NCI-H2029 treated with DMSO at 0.1 percent for 48 hours (cell line): ENCODE measurements around the gene SUPT5H.
"Not testable (repeated sequence)": the region's sequence is repeated elsewhere in the genome, so short reads cannot be mapped to it uniquely, and the experiment has no call there.

ENCODE experiments used
- DNase-seq: peaks from one replicate; lab custom pipeline; 2025; lab: John Stamatoyannopoulos, UW

Gene SUPT5H

DNA sequence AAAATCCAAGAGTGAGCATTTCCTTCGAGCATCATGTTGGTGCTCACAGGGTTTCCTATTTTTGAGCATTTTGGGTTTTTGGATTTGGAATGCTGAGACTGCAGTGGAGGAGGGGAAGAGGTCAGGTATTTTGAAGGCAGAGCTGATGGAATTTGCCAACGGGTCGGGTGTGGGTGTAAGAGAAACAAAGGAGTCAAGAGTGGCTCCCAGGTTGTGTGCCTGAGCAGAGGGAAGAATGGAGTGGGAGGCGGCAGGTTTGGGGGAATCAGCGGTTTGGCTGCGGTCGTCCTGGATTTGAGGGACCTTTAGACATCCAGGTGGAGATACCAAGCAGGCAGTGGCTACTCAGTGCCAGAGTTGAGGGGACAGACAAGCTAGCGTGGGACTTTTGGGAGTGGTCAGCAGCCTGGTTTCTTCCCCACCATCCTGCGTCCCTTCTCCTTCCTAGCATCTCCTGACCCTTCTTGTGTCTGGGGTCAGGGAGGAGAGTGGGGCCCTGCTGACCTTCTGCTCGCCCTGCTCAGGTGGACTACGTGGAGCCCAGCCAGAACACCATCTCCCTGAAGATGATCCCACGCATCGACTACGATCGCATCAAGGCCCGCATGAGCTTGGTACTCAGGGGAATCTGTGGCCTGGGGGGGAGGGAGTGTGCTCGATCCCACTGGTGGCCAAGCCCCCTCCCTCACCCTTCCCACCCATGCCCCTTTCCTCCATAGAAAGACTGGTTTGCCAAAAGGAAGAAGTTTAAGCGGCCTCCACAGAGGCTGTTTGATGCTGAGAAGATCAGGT lies 20.8 kb downstream of the SUPT5H start:
- no peak for DNase-seq

DNA sequence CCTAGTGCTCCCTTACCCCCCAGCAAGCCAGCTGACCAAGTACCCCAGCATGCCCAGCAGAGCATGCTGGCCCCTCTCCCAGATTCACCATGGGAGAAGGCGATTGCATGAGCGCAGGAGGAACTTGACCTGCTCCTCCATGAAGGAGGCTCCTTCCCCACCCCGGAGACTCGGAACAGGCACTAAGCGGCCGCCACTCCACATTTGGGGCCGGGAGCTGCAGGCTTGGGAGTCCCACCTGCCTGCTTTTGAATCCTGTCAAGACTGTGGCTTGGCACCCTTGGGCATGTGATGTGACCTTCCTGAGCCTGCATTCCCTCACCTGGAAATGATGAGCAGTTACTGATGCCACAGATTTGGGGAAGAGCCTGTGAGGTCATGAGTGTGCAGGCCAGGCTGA lies 22.6 kb downstream of the SUPT5H start:
- DNase-seq: no peak

DNA sequence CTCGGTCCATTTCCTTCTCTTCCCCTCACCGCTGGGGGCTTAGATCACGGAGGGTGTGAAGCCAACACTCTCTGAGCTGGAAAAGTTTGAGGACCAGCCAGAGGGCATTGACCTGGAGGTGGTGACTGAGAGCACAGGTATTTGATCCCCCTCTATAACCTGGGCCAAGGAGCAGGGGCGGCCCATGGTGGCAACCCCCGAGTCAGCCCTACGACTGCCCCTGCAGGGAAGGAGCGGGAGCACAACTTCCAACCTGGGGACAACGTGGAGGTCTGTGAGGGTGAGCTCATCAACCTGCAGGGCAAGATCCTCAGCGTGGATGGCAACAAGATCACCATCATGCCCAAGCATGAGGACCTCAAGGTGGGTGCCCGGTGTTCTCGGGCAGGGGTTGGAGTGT lies 23.7 kb downstream of the SUPT5H start:
- DNase-seq: no peak

DNA sequence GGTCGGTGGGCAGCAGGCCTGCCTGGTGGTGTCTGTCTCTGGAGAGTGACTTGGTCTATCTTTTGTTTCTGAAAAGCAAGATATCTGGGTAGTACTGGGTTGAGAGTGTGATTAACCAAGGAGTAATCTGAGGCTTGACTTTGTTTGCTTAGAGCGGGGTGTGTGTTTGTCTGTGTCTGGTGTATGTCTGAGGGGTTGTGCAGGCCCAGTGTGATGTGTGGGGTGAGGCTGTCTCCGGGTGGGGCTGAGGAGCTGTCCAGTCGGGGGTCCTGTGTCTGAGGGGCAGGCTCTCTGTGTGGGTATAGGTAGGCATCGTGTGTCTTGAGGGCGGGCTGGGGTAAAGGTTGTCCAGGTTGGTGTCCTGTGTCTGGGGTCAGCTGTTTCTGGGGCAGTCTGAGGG lies 24.2 kb downstream of the SUPT5H start:
- DNase-seq: no peak

DNA sequence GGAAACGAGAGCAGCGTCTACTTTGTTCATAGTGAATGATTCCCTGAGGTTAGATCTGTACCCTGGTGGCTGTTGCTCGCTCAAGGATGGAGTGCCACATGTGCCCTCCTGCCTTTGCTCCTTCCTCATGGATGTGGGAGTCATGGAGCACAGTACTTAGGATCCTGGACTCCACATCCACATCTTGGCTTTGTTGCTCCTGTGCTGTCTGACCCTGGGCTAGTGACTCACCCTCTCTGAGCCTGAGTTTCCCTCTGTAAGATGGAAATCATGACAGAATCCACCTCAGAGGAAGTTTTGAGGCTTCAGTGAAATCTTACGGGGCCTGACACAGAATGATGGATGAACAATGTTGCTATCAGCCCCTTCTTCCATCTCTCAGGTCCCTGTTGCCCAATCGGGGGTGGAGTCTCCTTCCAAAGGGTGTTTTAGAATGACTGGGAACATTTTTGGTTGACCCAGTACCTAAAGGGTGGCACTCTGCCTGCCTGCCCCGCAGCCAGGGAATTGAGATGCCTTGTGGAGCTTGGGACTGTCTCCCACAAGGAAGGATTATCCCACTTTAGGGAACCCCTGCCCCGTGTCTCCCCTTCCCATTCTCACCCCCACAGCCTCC lies 25.4 kb downstream of the SUPT5H start:
- no peak for DNase-seq

DNA sequence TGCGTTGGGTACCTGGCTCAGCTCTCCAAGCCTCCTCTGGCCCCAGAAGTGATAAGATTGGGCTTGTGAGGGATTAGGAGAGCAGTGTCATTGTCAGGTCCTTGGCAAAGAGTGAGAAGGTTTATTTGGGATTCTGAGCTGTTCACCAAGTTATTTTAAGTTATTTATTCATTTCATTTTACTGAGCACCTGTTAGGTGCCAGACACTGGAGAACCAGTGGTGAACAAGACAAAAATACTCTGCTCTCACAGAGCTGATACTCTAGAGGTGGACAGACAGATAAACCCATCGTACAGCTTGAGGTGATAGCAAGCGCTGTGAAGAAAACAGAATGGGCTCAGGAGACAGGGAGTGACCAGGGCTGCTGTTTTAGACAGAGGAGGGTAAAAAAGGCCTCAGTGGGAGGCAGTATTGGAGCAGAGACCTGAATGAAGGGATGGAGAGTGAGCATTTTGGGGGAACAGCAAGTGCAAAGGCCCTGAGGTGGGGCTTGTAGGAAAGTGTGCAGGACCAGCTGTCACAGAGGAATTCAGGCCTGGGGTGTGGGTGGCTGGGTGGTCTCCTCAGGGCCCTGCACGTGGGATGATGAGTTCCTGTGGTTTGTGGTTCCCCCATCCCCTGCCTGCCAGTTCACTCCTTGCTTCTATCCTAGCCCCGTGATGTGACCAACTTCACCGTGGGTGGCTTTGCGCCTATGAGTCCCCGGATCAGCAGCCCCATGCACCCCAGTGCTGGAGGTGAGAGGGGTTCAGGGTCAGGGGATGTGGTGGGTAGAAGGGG lies 26.6 kb downstream of the SUPT5H start:
- DNase-seq: no peak

DNA sequence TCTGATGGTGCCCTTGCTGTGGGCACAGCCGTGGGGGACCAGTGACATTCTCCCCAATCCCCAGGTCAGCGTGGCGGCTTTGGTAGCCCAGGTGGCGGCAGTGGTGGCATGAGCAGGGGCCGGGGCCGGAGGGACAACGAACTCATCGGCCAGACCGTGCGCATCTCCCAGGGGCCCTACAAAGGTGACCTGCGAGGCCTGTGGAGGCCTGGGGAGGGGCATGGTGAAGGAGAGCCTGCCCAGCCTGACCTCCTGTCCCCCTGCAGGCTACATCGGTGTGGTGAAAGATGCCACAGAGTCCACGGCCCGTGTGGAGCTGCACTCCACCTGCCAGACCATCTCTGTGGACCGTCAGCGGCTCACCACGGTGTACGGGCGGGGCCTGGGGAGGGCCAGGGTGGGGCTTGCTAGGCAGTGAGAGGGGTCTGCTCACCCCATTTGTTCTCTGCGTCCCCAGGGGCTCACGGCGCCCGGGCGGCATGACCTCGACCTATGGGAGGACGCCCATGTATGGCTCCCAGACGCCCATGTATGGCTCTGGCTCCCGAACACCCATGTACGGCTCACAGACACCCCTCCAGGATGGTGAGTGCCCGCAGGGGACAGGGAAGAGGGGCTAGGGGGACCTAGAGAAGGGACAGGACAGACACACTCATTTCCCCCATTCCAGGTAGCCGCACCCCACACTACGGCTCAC lies 27.5 kb downstream of the SUPT5H start:
- DNase-seq: no peak

DNA sequence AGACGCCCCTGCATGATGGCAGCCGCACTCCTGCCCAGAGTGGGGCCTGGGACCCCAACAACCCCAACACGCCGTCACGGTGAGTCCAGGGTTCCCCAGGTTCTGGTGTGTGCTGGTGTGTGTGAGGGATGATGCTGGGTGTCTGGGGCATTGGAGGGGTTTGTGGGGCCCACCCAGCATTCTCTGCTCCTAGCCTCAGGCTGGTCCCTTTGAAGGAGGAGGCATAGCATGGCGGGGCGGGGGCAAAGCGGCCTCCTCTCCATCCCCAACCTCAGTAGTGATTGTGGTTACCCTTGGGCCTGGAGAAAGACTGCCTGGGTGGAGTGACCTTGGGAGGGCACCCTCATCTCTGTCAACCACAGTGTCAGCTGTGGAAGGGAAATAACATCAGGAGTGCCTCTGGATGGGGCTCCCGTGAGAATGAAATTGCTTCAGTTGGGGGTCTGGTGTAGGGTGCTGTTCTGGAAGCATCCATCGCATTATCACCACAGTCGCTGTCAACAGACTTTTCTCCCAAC lies 28.1 kb downstream of the SUPT5H start:
- no peak for DNase-seq

DNA sequence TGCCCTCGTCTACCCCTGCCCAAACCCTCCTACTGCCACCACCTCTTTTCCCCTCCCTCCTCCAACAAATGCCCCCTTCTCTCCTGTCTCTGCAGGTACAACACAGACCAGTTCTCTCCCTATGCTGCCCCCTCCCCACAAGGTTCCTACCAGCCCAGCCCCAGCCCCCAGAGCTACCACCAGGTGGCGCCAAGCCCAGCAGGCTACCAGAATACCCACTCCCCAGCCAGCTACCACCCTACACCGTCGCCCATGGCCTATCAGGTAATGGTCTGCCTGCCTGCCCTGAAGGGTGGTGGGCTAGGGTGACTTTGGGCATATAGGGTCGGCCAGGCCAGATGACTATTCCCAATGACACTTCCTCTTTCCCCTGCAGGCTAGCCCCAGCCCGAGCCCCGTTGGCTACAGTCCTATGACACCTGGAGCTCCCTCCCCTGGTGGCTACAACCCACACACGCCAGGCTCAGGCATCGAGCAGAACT lies 28.8 kb downstream of the SUPT5H start:
- DNase-seq: peak; percentile 5

DNA sequence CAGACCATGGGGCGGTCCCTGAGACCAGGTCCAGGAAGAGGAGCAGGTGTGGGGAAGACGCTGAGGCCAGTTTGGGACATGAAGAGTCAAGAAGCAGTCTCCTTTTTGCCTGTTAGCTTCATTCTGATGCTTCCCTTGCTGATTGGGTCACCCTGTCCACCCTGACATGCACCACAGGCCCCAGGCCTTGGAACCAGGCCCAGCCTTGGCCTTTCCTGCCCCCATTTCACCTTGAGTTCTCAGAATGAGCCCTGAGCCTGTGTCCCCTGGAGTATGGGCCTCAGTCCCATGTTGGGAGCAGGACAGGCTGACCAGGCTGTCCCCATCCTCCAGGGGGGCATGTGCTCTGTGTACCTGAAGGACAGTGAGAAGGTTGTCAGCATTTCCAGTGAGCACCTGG lies 30.4 kb downstream of the SUPT5H start:
- DNase-seq: no peak

DNA sequence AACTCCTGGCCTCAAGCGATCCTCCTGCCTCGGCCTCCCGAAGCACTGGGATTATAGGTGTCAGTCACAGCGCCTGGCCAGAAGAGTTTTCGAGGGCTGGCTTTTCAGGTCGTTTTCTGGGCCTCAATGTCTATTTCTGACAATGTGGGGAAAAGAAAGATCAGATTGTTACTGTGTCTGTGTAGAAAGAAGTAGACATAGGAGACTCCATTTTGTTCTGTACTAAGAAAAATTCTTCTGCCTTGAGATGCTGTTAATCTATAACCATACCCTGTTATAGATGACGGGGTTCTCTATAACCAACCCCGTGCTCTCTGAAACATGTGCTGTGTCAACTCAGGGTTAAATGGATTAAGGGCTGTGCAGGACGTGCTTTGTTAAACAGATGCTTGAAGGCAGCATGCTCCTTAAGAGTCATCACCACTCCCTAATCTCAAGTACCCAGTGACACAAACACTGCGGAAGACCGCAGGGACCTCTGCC lies 34.0 kb downstream of the SUPT5H start:
- DNase-seq: not testable (repeated sequence)

DNA sequence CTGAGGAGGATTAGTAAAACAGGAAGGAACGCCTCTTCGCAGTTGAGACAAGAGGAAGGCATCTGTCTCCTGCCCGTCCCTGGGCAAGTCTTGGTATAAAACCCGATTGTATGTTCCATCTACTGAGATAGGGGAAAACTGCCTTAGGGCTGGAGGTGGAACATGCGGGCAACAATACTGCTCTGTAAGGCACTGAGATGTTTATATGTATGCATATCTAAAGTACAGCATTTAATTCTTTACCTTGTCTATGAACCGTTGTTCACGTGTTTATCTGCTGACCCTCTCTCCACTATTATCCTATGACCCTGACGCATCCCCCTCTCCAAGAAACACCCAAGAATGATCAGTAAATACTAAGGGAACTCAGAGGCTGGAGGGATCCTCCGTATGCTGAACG lies 34.5 kb downstream of the SUPT5H start:
- DNase-seq: no peak

DNA sequence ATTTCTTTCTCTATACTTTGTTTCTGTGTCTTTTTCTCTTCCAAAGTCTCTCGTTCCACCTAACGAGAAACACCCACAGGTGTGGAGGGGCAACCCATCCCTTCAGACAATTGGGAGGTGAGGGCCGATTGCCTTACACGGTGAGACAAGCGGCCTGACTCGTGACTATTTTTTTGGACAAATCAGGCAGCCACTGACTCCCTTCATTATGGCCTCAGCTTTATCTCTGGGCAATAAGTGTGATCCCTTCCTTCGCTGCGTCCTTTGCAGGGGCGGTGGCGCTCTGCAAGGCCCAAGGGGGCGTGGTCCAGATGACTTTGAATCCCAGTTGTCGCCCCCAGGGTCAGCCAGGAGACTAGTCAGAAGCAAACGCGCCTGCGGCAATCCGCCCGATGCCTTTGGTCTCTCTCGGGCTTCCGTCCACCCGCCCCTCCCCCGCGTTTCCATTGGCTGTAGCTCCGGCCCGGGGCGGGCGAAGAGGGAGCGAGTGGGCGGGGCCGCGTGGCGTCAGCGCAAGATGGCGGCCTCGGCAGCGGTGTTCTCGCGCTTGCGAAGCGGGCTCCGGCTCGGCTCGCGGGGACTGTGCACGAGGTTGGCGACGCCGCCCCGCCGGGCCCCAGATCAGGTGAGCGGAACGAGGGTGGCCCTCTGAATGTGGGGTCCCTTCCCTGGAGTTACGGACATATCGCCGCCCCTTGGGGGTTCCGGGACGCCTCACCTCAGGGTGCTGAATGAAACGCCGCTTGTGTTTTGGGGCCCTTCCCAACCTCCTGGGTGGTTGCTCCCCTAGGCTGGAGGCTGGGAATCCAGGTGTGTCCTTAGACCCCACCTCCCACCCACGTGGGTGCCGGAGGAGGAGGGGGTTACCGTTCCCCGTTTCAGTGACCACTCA lies 35.2 kb downstream of the SUPT5H start, which contains the start of gene TIMM50:
Gene TIMM50, plus strand, starts transcription at position 502 of the 892 bp plus-strand sequence. Its CDS starts 16 bp downstream, at position 518.
- DNase-seq: peak; percentile 81

DNA sequence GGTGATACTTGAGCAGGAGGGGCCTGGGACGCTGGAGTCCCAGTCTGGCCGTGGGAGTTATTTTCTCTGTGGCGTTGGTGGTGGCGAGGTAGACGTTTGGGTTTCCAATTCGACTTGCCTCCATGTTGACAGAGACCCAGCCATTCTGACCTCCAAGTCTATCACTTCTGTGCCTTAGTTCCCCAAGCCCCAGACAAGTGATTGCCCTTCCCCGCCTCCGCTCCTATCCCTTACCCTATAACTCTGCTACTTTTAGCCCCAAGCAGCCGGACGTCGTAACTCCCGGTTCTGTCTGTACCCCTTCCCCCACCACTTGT lies 35.8 kb downstream of the SUPT5H start:
- no peak for DNase-seq

DNA sequence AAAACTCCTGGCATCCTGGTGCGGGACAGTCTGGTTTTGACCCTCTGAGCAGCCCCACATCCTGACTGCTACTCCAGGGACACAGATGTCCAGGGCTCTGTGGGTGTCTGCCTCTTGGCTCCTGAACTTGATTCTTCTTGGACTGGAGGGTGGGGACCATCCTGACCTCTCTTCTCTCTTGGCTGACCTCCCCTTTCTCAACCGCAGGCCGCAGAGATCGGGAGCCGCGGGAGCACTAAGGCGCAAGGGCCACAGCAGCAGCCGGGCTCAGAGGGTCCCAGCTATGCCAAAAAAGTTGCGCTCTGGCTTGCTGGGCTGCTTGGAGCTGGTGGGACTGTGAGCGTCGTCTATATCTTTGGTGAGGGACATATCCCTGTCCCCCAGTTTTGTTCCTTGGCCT lies 36.3 kb downstream of the SUPT5H start:
- no peak for DNase-seq

DNA sequence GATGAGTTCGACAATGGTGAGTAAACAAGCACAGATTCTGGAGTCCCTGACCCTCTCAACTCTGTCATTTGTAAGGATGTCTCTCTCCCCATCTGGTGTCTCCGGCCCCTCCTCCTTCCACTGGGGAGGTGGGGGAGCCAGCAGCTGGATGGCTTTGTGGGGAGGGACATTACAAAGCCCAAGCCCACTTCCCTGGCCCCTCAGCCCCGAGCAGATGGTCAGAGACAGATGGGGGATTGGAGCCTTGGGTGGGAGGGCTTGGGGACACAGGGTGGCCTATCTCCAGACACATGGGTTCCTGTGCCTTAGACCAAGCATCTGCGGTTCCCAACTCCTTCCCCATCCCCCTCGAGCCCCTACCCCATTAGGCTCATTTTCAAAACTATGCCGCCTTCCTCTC lies 37.8 kb downstream of the SUPT5H start:
- DNase-seq: no peak

DNA sequence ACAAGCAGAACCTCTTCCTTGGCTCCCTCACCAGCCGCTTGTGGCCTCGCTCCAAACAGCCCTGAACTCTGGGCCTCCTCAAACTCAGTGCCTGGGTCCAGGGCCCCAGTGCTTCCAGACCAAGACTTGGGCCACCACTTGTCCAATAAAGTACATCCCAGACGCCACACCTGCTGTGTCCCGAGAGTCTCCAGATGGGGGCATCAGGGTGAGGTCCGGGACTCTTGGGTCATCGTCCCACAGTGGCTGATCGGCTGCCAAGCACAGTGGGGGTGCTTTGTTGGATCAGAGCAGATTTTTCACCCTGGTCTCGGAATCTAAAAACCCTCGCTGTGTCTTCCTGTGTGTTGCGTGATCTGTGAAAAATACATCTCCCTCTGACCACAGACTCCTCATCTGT lies 44.4 kb downstream of the SUPT5H start:
- no peak for DNase-seq

DNA sequence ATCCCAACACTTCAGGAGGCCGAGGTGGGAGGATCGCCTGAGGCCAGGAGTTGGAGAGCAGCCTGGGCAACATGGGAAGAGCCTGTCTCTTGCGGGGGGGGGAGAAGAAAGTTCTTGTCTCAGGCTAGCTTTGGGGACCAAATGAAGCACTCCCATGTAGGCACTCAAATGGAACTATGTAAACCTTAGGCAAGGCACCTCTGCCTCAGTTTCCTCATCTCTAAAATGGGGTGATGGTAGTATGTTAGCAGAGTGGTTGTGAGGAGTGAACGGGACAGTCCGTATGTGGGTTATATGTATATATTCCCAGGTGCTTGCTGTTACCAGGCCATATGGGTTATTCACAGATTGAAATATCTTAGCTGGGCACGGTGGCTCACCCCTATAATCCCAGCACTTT lies 46.8 kb downstream of the SUPT5H start:
- DNase-seq: no peak

DNA sequence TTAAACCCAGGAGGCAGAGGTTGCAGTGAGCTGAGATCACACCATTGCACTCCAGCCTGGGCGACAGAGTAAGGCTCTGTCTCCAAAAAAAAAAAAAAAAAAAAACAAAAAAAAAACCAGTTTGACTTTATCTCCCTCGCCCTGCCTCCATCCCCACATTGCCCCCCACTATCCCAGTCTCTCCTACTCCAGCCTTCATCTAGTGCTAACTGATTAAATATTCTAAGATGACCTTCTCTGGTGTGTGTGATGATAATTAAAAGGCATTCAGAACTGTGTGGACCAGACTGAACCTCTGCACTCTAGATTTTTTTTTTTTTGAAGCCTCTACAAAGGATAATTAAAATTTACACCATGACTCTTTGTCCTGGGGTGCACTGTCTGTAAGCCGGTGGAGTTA lies 47.4 kb downstream of the SUPT5H start:
- DNase-seq: no peak

DNA sequence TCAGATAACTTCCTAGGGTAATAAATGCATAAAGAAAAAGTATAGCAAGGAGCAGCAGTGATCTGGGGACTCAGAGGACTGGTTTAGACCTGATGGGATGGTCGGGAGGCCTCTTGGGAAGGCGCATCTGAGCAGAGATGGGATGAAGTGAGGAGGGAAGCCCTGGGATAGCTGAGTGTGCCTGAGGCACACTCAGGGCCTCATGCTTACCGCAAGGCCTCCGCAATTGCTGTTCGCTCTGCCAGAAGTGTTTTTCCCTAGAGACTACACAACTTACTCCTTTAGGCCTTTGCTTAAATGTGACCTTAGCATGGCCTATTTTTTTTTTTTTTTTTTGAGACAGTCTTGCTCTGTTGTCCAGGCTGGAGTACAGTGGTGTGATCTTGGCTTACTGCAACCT lies 49.3 kb downstream of the SUPT5H start:
- DNase-seq: no peak

DNA sequence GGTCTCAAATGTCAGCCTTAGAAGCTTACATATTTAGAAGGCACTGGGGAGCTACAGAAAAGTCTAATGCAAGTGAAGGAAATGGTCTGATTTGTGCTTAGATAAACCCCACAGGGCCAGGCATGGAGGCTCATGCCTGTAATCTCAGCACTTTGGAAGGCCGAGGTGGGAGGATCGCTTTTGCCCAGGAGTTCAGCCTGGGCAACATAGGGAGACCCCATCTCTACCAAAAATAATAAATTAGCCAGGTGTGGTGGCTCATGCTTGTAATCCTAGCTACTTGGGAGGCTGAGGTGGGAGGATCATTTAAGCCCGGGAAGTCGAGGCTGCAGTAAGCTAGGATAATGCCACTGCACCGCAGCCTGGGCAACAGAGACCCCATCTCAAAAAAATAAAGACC lies 50.7 kb downstream of the SUPT5H start:
- no peak for DNase-seq
